A673 (cell line): ENCODE data around the gene CCDC73. TPM values are rescaled to one million over a fixed set of nuclear protein-coding genes. Genes with fewer than 3 reads are reported as not detected.

Source experiments
- BruUV-seq: library from RNA; stranded (reverse); fragments of 400-500 nt; replicated peaks from 2 replicates; lab custom pipeline; 2021; lab: Mats Ljungman, UMichigan
- CTCF ChIA-PET: fragments of 300-600 bp; sonication (Branson Sonifier 250); formaldehyde crosslinking; loops from one replicate; lab custom pipeline; 2022; ENCODE audit warnings: antibody characterized with exemption; lab: Charles Lee
- POLR2A ChIA-PET: fragments of 300-600 bp; sonication (Branson Sonifier 250); formaldehyde crosslinking; loops from one replicate; lab custom pipeline; 2022; ENCODE audit warnings: antibody characterized with exemption; ENCODE audit not compliant: low non-redundant PET; lab: Charles Lee
- DNase-seq: peaks from one replicate; pipeline ENCODE4 v3.0.0-alpha.2; 2015; ENCODE audit warnings: low spot score
- H3K27ac ChIP-seq: fragments of 200-600 bp; sonication (generic); 2 replicates; pipeline ENCODE4 v1.5.1; 2016; ENCODE audit warnings: mixed run types, low read depth, mild to moderate bottlenecking, mixed read lengths, antibody characterized with exemption, low read length; ENCODE audit not compliant: poor library complexity, severe bottlenecking
- H3K27me3 ChIP-seq: fragments of 200-600 bp; sonication (generic); replicated peaks from 2 replicates; pipeline ENCODE4 v1.6.1; 2017; ENCODE audit warnings: mixed run types, low read depth, mild to moderate bottlenecking, mixed read lengths, antibody characterized with exemption, low read length; ENCODE audit not compliant: insufficient read depth, poor library complexity
- H3K36me3 ChIP-seq: fragments of 200-600 bp; sonication (generic); 2 replicates; pipeline ENCODE4 v1.6.1; 2016; ENCODE audit warnings: mixed run types, mild to moderate bottlenecking, mixed read lengths, antibody characterized with exemption, low read length; ENCODE audit not compliant: insufficient read depth, poor library complexity, severe bottlenecking
- H3K4me1 ChIP-seq: fragments of 200-600 bp; sonication (generic); 2 replicates; pipeline ENCODE4 v1.6.1; 2017; ENCODE audit warnings: mixed run types, mild to moderate bottlenecking, mixed read lengths, antibody characterized with exemption, low read length; ENCODE audit not compliant: insufficient read depth, poor library complexity, severe bottlenecking
- H3K4me3 ChIP-seq: fragments of 200-600 bp; sonication (generic); 2 replicates; pipeline ENCODE4 v1.5.1; 2016; ENCODE audit warnings: low read depth, mixed run types, mild to moderate bottlenecking, mixed read lengths, low read length; ENCODE audit not compliant: poor library complexity, severe bottlenecking
- H3K9me3 ChIP-seq: fragments of 200-600 bp; sonication (generic); 2 replicates; pipeline ENCODE4 v1.6.1; 2016; ENCODE audit warnings: mixed run types, low read depth, mild to moderate bottlenecking, mixed read lengths, antibody characterized with exemption, low read length; ENCODE audit not compliant: poor library complexity, severe bottlenecking
- EZH2 ChIP-seq: fragments of 200-600 bp; sonication (generic); IDR thresholded peaks from 2 replicates; pipeline ENCODE4 v1.6.1; 2017; ENCODE audit warnings: borderline replicate concordance, low read depth, mild to moderate bottlenecking, mixed read lengths, antibody characterized with exemption, low read length; ENCODE audit not compliant: poor library complexity, severe bottlenecking
- intact Hi-C: fragments of 100-400 bp; cut with micrococcal nuclease; formaldehyde crosslinking; loops from one replicate; pipeline ENCODE4 v1.10.0; 2022; ENCODE audit not compliant: unreplicated experiment
- total RNA-seq: library from RNA; stranded (reverse); gene quantifications from 2 replicates; pipeline ENCODE4 v1.2.3, GENCODE V29; 2021
- TF ChIP-seq, protein P1 (sequence below): fragments of 300-800, 200-600 bp; sonication (generic); conservative IDR thresholded peaks from 2 replicates; pipeline ENCODE4 v1.5.1; 2017; ENCODE audit warnings: low read depth, mild to moderate bottlenecking, antibody characterized with exemption, low read length, moderate library complexity, mixed read lengths

The CCDC73 gene
- total RNA-seq, 1 experiment from 2014 or later: not detected

GRCh38 chr11:32830413-32830738 is 35.9 kb upstream of the CCDC73 start:
- TF ChIP-seq EZH2: no peak
- TF ChIP-seq, protein P1, sequence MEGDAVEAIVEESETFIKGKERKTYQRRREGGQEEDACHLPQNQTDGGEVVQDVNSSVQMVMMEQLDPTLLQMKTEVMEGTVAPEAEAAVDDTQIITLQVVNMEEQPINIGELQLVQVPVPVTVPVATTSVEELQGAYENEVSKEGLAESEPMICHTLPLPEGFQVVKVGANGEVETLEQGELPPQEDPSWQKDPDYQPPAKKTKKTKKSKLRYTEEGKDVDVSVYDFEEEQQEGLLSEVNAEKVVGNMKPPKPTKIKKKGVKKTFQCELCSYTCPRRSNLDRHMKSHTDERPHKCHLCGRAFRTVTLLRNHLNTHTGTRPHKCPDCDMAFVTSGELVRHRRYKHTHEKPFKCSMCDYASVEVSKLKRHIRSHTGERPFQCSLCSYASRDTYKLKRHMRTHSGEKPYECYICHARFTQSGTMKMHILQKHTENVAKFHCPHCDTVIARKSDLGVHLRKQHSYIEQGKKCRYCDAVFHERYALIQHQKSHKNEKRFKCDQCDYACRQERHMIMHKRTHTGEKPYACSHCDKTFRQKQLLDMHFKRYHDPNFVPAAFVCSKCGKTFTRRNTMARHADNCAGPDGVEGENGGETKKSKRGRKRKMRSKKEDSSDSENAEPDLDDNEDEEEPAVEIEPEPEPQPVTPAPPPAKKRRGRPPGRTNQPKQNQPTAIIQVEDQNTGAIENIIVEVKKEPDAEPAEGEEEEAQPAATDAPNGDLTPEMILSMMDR: no peak
- DNase-seq: no peak
- no TSS peak for BruUV-seq
- no peaks in the 10 kb centered on the region for H3K36me3 ChIP-seq
- no peaks in the 10 kb centered on the region for H3K9me3 ChIP-seq
- ChIA-PET CTCF (no interaction called here), POLR2A (no interaction called here)
- intact Hi-C loops: no loop called here
- no peaks in the 10 kb centered on the region for H3K27me3 ChIP-seq
- H3K27ac ChIP-seq: no peak overlapping the region
- peaks cover 22% of the 10 kb centered on the region for H3K4me1 ChIP-seq
- H3K4me3 ChIP-seq: peak overlapping the region; percentile 60

DNA sequence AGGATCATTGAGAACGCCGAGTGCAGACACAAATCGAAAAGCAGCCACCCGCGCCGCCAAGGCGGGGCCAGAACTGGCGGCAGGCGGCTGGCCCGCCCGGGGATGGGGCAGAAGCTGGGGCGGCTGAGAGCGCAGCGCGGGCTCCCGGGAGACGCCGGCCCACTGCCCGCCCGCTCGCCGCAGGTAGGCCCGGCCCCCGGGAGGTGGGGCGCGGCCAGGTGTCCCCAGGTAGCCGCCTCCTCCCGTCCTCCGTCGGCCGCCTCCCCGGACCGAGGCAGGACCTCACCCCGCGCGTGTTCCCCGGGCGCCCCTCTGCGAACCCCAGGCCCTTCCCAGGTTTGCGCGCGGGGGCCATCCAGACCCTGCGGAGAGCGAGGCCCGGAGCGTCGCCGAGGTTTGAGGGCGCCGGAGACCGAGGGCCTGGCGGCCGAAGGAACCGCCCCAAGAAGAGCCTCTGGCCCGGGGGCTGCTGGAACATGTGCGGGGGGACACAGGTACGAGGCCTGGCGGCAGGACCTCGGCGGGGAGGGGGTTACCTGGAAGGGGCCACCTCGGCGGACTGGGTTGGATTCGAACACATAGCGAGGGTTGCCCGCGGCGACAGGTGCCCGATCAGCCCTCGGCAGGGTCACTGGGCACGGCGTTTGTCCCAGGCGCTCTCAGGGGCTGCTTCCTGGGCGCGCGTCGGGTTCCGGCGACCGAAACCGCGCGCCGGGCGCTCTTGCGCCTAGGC is 35.4 kb upstream of the CCDC73 start, which contains the start of gene PRRG4:
Gene PRRG4, plus strand, starts transcription at position 248 of the 733 bp plus-strand sequence. CDS start 603 bp downstream, outside the sequence.
- Histone ChIP-seq H3K4me3 (peak within 1 kb of the TSS; percentile 60), H3K36me3 (no peaks in the 10 kb centered on the region), H3K9me3 (no peaks in the 10 kb centered on the region), H3K27ac (peak within 1 kb of the TSS; percentile 5), H3K27me3 (no peaks in the 10 kb centered on the region), H3K4me1 (peaks cover 22% of the 10 kb centered on the region)
- DNase-seq: peak; percentile 87
- intact Hi-C loops: no loop called here
- CTCF ChIA-PET: interaction anchor here (0.5 to 0.6 kb wide), 2 partner anchors 21 to 29 kb away, joined by 3 read pairs; no protein-coding TSS in a partner anchor
- no TSS peak for BruUV-seq
- TF ChIP-seq EZH2: no peak
- TF ChIP-seq, protein P1: no peak
- POLR2A ChIA-PET: interaction anchor here (0.6 kb wide), 1 partner anchor 8 kb away, joined by 3 read pairs; no protein-coding TSS in a partner anchor

DNA sequence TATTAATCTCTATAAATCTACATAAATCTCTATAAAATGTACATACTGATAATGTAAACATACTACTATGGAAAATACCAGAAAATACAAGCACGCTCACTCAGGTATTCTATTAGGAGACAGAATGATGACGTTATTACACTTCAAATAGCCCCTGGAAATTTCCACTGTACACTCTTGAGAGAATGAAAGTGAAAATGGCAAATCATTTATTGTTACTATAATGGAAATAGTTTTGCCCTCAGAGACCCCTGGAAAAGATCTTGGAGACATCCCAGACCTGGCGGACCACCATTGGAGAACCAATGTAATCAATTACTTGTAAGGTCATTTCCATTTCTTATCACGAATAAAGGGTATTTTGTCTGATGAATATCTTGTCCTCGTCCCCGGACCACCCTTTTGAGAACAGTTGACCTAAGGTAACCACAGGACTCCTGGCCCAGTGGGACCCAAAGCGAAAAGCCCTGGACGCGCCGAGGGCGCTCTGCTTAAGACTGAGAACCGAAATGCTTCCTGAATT is 34.8 kb upstream of the CCDC73 start:
- no TSS peak for BruUV-seq
- Histone ChIP-seq H3K4me1 (peaks cover 22% of the 10 kb centered on the region), H3K27me3 (no peaks in the 10 kb centered on the region), H3K4me3 (peak overlapping the region; percentile 60), H3K27ac (peak overlapping the region; percentile 5), H3K36me3 (no peaks in the 10 kb centered on the region), H3K9me3 (no peaks in the 10 kb centered on the region)
- TF ChIP-seq, protein P1: no peak; the same call in 1 of the 2 replicates
- TF ChIP-seq EZH2: no peak
- POLR2A ChIA-PET: interaction anchor here (0.6 kb wide), 1 partner anchor 8 kb away, joined by 3 read pairs; no protein-coding TSS in a partner anchor
- intact Hi-C loops: no loop called here
- CTCF ChIA-PET: interaction anchor here (0.6 kb wide), 1 partner anchor 20 kb away, joined by 3 read pairs; no protein-coding TSS in a partner anchor
- no peak for DNase-seq
